Calu3 (cell line): ENCODE results near the gene NGF. TPM values are rescaled to one million over a fixed set of nuclear protein-coding genes. Genes with fewer than 3 reads are reported as not detected.

ENCODE experiments used
- BruUV-seq: library from RNA; stranded (reverse); fragments of 400-500 nt; replicated peaks from 2 replicates; lab custom pipeline; 2021; lab: Mats Ljungman, UMichigan
- CTCF ChIA-PET: fragments of 300-600 bp; sonication (Branson Sonifier 250); formaldehyde crosslinking; loops from one replicate; lab custom pipeline; 2022; ENCODE audit warnings: antibody characterized with exemption; lab: Charles Lee
- DNase-seq: peaks from one replicate; pipeline ENCODE4 v3.0.0; 2022
- H3K27ac Mint-ChIP-seq: one replicate; pipeline ENCODE4 v1.8.0; 2022; ENCODE audit warnings: mixed read lengths; ENCODE audit not compliant: unreplicated experiment
- H3K27me3 Mint-ChIP-seq: one replicate; pipeline ENCODE4 v1.8.0; 2022; ENCODE audit warnings: mixed read lengths; ENCODE audit not compliant: unreplicated experiment
- H3K36me3 Mint-ChIP-seq: one replicate; pipeline ENCODE4 v1.8.0; 2022; ENCODE audit warnings: mild to moderate bottlenecking, moderate library complexity, mixed read lengths; ENCODE audit not compliant: insufficient read depth, unreplicated experiment
- H3K4me1 Mint-ChIP-seq: one replicate; pipeline ENCODE4 v1.8.0; 2022; ENCODE audit warnings: mild to moderate bottlenecking, low read depth, mixed read lengths; ENCODE audit not compliant: unreplicated experiment
- H3K4me3 Mint-ChIP-seq: one replicate; pipeline ENCODE4 v1.8.0; 2022; ENCODE audit warnings: mild to moderate bottlenecking, low read depth, moderate library complexity, mixed read lengths; ENCODE audit not compliant: unreplicated experiment
- H3K9me3 Mint-ChIP-seq: one replicate; pipeline ENCODE4 v1.8.0; 2022; ENCODE audit warnings: low read depth, mixed read lengths; ENCODE audit not compliant: unreplicated experiment
- CTCF ChIP-seq: fragments of 200-600 bp; IDR thresholded peaks from one replicate; pipeline ENCODE4 v1.8.0; 2022; ENCODE audit warnings: antibody characterized with exemption; ENCODE audit not compliant: unreplicated experiment
- intact Hi-C: fragments of 100-400 bp; cut with micrococcal nuclease; formaldehyde crosslinking; loops from one replicate; pipeline ENCODE4 v1.10.0; 2022; ENCODE audit not compliant: unreplicated experiment
- total RNA-seq: library from RNA; stranded (reverse); gene quantifications from 2 replicates; pipeline ENCODE4 v1.2.3, GENCODE V29; 2022

NGF gene
- total RNA-seq, 1 experiment from 2014 or later, result not detected

DNA sequence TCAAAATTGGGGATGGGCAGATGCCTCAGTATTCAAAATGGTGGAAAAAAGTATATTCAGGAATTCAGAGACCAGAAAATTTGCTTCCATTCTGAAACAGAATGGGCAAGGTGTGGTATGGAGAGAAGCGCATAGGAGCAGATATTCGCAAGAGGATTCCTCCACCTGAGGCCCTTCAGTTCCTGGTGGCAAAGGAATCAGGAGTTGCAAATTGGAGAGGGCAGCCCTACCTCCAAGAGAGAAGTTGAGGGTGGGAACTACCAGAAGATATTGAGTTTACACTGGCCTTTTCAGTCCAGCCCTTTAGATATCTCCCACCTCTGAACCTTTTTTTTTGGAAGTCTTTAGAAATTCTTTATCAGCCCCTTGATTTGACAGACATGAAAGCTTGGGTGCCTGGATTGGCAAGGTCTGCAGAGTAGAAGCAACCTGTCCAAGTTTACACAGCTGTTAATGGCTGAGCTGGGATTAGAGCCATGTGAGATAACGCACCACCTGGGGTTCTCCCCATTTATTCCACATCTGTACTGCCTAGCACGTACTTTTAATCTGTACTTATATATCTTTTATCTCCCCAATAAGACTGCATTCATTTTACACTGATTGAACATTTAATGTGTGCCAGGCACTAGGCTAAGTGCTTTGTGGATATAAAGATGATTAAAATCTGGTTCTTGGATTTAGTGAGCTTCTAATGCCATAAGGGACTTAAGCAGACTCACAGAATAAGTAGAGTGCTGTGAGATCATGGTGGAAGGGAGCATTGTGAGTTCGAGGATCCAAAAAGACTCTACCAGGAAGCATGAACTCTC is 99.5 kb downstream of the NGF start:
- no peak overlapping the region for H3K4me3 Mint-ChIP-seq
- no peak for TF ChIP-seq CTCF
- intact Hi-C loops, result no loop called here
- no TSS peak for BruUV-seq
- CTCF ChIA-PET, result no interaction called here
- peaks cover under 1% of the 10 kb centered on the region for H3K27me3 Mint-ChIP-seq
- no peaks in the 10 kb centered on the region for H3K4me1 Mint-ChIP-seq
- no peak overlapping the region for H3K27ac Mint-ChIP-seq
- no peaks in the 10 kb centered on the region for H3K9me3 Mint-ChIP-seq
- no peaks in the 10 kb centered on the region for H3K36me3 Mint-ChIP-seq
- no peak for DNase-seq

GRCh38 chr1:115237507-115237906 is 100.5 kb downstream of the NGF start:
- Mint-ChIP-seq H3K36me3 (no peaks in the 10 kb centered on the region), H3K27me3 (no peaks in the 10 kb centered on the region), H3K4me3 (no peak overlapping the region), H3K9me3 (no peaks in the 10 kb centered on the region), H3K27ac (no peak overlapping the region), H3K4me1 (no peaks in the 10 kb centered on the region)
- TF ChIP-seq CTCF, result no peak
- intact Hi-C loops, result no loop called here
- DNase-seq, result no peak
- CTCF ChIA-PET, result no interaction called here
- BruUV-seq, result no TSS peak

DNA sequence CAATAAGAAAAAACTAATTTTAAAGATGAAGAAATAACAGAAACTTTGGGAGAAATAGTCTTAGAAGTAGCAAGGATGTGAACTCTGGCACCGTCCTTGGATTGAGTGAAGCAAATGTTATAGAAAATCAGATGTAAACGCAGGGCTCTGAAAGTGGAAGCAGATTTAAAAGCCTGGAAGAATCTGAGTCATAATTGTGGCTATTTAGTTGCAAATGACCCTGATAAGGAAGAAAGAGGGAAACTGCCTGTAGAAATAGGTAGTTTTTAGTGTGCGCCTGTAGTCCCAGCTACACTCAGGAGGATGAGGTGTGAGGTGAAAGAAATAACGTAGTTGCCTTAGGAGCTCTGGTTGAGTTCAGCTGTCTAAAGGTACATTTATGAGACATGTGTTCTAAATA is 101.0 kb downstream of the NGF start:
- no TSS peak for BruUV-seq
- no peaks in the 10 kb centered on the region for H3K4me1 Mint-ChIP-seq
- intact Hi-C loops, result no loop called here
- H3K9me3 Mint-ChIP-seq, result no peaks in the 10 kb centered on the region
- H3K27ac Mint-ChIP-seq, result no peak overlapping the region
- CTCF ChIA-PET, result no interaction called here
- no peaks in the 10 kb centered on the region for H3K36me3 Mint-ChIP-seq
- H3K4me3 Mint-ChIP-seq, result no peak overlapping the region
- H3K27me3 Mint-ChIP-seq, result no peaks in the 10 kb centered on the region
- no peak for DNase-seq
- no peak for TF ChIP-seq CTCF

Other genes with a start within 250 kb of the NGF start
- gene TSPAN2, start 248.7 kb downstream of the NGF start, total RNA-seq, result 6.0 and 7.7 TPM in 2 replicates